Measurements from ENCODE around the gene EXOG.

- no peak for TF ChIP-seq CTCF (IDR thresholded peaks at IDR 0.05; ENCODE audit: low read length)
- TF ChIP-seq EZH2 (optimal IDR thresholded peaks at IDR 0.05; ENCODE audit: low read depth, low read length): no peak
- no peak for TF ChIP-seq EZH2phosphoT487 (IDR thresholded peaks at IDR 0.05; ENCODE audit: low read length)
Observed at GRCh38 chr3:38544926-38545325, 48.8 kb downstream of the EXOG start.

Data from MM.1S (cell line).